Ovary (tissue), 3 donors: ENCODE measurements around the gene MTMR12.

Source experiments
- CTCF ChIP-seq, 3 donors: fragments of 450-650 bp in 2 of 3; fragments of 200-600 bp in 1 of 3; IDR thresholded peaks; one replicate each; pipeline versions ENCODE4 v1.5.1 to v1.8.0; 2016 to 2022; ENCODE audit warnings: antibody characterized with exemption in 3 of 3, mild to moderate bottlenecking in 1 of 3
- EP300 ChIP-seq: sonication (generic); formaldehyde crosslinking; IDR thresholded peaks from one replicate; pipeline ENCODE4 v1.6.1; 2017; ENCODE audit warnings: antibody characterized with exemption
- POLR2A ChIP-seq: fragments of 450-650 bp; IDR thresholded peaks from one replicate; pipeline ENCODE4 v1.6.1; 2017; ENCODE audit warnings: antibody characterized with exemption, mild to moderate bottlenecking, moderate library complexity
- donor health status: DM: no; HTN: no; CAD: no.

- TF ChIP-seq CTCF (IDR thresholded peaks at IDR 0.05) (no peak), POLR2A (no peak), EP300 (no peak)
Measured at GRCh38 chr5:32309761-32310160, 3.0 kb downstream of the MTMR12 start.
